OCI-LY7 (cell line): ENCODE data around the gene AGMO. TPM values are rescaled to one million over a fixed set of nuclear protein-coding genes. Genes with fewer than 3 reads are reported as not detected.

Source experiments
- BruUV-seq: library from RNA; stranded (reverse); fragments of 400-500 nt; replicated peaks from 2 replicates; lab custom pipeline; 2021; lab: Mats Ljungman, UMichigan
- CTCF ChIA-PET: fragments of 300-600 bp; sonication (Branson Sonifier 250); formaldehyde crosslinking; loops from one replicate; lab custom pipeline; 2022; ENCODE audit warnings: antibody characterized with exemption; ENCODE audit not compliant: unreplicated experiment; lab: Charles Lee
- POLR2A ChIA-PET: fragments of 300-600 bp; sonication (Branson Sonifier 250); formaldehyde crosslinking; loops from one replicate; lab custom pipeline; 2022; ENCODE audit warnings: antibody characterized with exemption; lab: Charles Lee
- DNase-seq: peaks from one replicate; pipeline ENCODE4 v3.0.0-alpha.2; 2015; ENCODE audit warnings: low spot score
- H2AFZ ChIP-seq: fragments of 200-600 bp; sonication (generic), shearing (Covaris generic); 2 replicates; pipeline ENCODE4 v1.6.1; 2014; ENCODE audit warnings: mild to moderate bottlenecking, antibody characterized with exemption, low read length, moderate library complexity
- H3K27ac ChIP-seq: fragments of 200-600 bp; sonication (generic); 2 replicates; pipeline ENCODE4 v1.5.1; 2014; ENCODE audit warnings: mixed run types, low read depth, mild to moderate bottlenecking, moderate library complexity, low read length, inconsistent platforms; ENCODE audit not compliant: poor library complexity, severe bottlenecking
- H3K36me3 ChIP-seq: fragments of 200-600 bp; sonication (generic); 2 replicates; pipeline ENCODE4 v1.6.1; 2014; ENCODE audit warnings: mild to moderate bottlenecking, antibody characterized with exemption, low read length, moderate library complexity, mixed read lengths; ENCODE audit not compliant: insufficient read depth
- H3K4me1 ChIP-seq: fragments of 200-600 bp; sonication (generic); 2 replicates; pipeline ENCODE4 v1.5.1; 2014; ENCODE audit warnings: mild to moderate bottlenecking, low read length; ENCODE audit not compliant: insufficient read depth, poor library complexity, severe bottlenecking
- H3K4me2 ChIP-seq: fragments of 200-600 bp; sonication (generic); 2 replicates; pipeline ENCODE4 v1.6.1; 2014; ENCODE audit warnings: mild to moderate bottlenecking, low read length
- H3K4me3 ChIP-seq: fragments of 200-600 bp; sonication (generic); 2 replicates; pipeline ENCODE4 v1.5.1; 2014; ENCODE audit warnings: mild to moderate bottlenecking, low read depth, low read length; ENCODE audit not compliant: poor library complexity, severe bottlenecking
- H3K79me2 ChIP-seq: fragments of 200-600 bp; sonication (generic); 2 replicates; pipeline ENCODE4 v1.6.1; 2016; ENCODE audit warnings: low read depth, mild to moderate bottlenecking, low read length, moderate library complexity, mixed read lengths; ENCODE audit not compliant: insufficient read depth
- H3K9me2 ChIP-seq: fragments of 200-600 bp; sonication (generic); 2 replicates; pipeline ENCODE4 v1.6.1; 2016; ENCODE audit warnings: mild to moderate bottlenecking, low read length, mixed read lengths; ENCODE audit not compliant: insufficient read depth
- H3K9me3 ChIP-seq: fragments of 200-600 bp; sonication (generic); 2 replicates; pipeline ENCODE4 v1.6.1; 2014; ENCODE audit warnings: mild to moderate bottlenecking, mixed run types, low read length, mixed read lengths
- H4K20me1 ChIP-seq: fragments of 200-600 bp; sonication (generic); 2 replicates; pipeline ENCODE4 v1.6.1; 2014; ENCODE audit warnings: mild to moderate bottlenecking, antibody characterized with exemption, low read length, moderate library complexity, mixed read lengths; ENCODE audit not compliant: insufficient read depth
- EZH2phosphoT487 ChIP-seq: fragments of 200-600 bp; sonication (generic); IDR thresholded peaks from 2 replicates; pipeline ENCODE4 v1.6.1; 2018; ENCODE audit warnings: low read depth, borderline replicate concordance, mild to moderate bottlenecking, mixed run types, antibody characterized with exemption, low read length, moderate library complexity, mixed read lengths
- intact Hi-C: fragments of 100-400 bp; cut with micrococcal nuclease; formaldehyde crosslinking; loops from one replicate; pipeline ENCODE4 v1.10.0; 2022; ENCODE audit not compliant: unreplicated experiment
- total RNA-seq, 2 experiments: library from RNA; depleted of rRNA in 1 of 2; stranded (reverse); fragments of >200 nt in 1 of 2; shearing (Covaris generic) in 1 of 2; gene quantifications; 2 replicates each; pipeline ENCODE4 v1.2.3, GENCODE V29; 2014 to 2022
- TF ChIP-seq, protein P1 (sequence below): fragments of 200-600 bp; sonication (generic); conservative IDR thresholded peaks from 2 replicates; pipeline ENCODE4 v1.5.1; 2014; ENCODE audit warnings: mild to moderate bottlenecking, antibody characterized with exemption, low read length, moderate library complexity, mixed read lengths

Gene AGMO
- total RNA-seq, 2 experiments from 2014 or later, result not detected

DNA sequence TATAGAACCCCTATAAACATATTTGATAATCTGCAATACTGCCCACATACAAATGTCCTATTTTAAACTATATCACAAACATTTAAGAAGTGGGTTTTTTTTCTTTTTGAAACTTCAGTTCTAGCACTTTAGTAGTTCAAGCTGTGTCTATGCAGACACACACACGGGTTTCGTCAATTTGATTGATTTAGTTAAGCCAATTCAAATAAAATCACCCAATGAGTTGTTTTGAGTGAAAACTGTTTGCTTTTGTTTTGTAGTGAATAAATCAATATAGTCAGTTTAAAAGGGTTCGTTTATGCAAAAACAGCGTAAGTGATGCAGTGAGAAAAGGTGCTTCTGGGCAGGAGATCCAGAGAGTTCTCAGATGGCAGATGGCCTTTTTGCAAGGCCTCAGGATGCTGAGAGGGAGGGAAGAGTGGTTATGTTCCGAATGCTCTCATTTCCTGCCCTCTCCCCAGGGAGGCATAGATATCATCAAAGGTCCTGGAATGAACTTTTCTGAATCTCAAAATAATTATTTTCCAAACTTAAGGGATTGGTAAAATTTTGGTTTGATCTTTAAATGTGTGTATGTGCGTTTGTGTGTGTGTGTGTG, 102.7 kb downstream of the AGMO start:
- BruUV-seq, result no TSS peak
- Histone ChIP-seq H3K36me3 (no peaks in the 10 kb centered on the region), H3K27ac (no peak overlapping the region), H2AFZ (no peak overlapping the region), H4K20me1 (no peaks in the 10 kb centered on the region), H3K9me3 (no peaks in the 10 kb centered on the region), H3K79me2 (no peaks in the 10 kb centered on the region), H3K4me1 (no peaks in the 10 kb centered on the region), H3K9me2 (no peaks in the 10 kb centered on the region), H3K4me2 (no peak overlapping the region), H3K4me3 (no peak overlapping the region)
- CTCF ChIA-PET, result no interaction called here
- intact Hi-C loops, result no loop called here
- DNase-seq, result no peak
- no peak for TF ChIP-seq EZH2phosphoT487
- TF ChIP-seq, protein P1, sequence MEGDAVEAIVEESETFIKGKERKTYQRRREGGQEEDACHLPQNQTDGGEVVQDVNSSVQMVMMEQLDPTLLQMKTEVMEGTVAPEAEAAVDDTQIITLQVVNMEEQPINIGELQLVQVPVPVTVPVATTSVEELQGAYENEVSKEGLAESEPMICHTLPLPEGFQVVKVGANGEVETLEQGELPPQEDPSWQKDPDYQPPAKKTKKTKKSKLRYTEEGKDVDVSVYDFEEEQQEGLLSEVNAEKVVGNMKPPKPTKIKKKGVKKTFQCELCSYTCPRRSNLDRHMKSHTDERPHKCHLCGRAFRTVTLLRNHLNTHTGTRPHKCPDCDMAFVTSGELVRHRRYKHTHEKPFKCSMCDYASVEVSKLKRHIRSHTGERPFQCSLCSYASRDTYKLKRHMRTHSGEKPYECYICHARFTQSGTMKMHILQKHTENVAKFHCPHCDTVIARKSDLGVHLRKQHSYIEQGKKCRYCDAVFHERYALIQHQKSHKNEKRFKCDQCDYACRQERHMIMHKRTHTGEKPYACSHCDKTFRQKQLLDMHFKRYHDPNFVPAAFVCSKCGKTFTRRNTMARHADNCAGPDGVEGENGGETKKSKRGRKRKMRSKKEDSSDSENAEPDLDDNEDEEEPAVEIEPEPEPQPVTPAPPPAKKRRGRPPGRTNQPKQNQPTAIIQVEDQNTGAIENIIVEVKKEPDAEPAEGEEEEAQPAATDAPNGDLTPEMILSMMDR, result no peak
- POLR2A ChIA-PET, result no interaction called here

DNA sequence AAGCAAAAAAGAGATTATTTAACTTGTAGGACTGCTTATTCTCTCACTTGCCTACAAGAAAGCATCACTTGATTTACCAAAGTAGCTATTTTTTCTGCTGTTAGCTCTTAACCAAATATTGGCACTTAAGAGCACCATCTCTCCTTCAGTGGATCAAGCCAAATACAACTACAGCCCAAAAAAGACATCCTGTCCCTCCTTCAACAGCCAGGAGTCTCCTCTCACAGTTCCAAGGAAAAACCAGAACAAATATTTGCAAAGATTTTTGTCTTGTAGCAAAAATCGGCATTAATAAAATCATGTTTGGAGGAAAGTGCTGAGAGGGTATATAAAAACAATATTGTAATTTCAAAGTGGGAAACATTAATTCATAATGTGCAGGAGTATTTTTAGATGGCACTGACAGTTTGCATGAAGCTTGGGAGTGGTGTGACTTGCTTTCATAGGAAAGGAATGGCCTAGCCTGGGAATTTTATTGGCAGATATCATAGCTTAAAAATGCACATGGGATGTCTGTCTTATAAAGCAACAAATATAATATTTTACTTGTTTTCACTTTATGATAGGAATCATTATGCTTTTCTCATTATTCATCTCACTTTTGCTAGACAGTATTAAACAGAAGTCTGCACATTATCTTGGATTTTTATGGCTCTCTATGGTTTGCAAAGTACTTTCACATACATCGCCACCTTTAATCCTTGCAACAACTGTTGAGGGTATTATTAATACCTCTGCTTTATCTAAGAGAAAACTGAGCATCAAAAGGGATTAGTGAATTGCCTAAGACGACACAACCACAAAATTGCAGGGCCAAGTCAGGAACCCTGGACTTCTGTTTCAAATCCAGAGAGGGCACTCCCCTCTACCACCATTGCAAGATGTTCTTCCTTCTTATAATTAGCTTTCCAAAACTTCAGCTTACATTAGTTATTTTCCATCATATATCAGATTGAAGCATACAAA, 103.5 kb downstream of the AGMO start:
- intact Hi-C loops, result no loop called here
- no peaks in the 10 kb centered on the region for H3K9me3 ChIP-seq
- no TSS peak for BruUV-seq

More for the DNA sequence above, 103.5 kb downstream of the AGMO start:
- POLR2A ChIA-PET, result interaction anchor here (0.6 kb wide), 1 partner anchor 566 kb away, joined by 3 read pairs; no protein-coding TSS in a partner anchor
- H4K20me1 ChIP-seq, result no peaks in the 10 kb centered on the region
- no peaks in the 10 kb centered on the region for H3K4me1 ChIP-seq
- no peaks in the 10 kb centered on the region for H3K79me2 ChIP-seq
- H3K4me3 ChIP-seq, result no peak overlapping the region
- DNase-seq, result no peak
- no peak overlapping the region for H3K4me2 ChIP-seq
- H3K27ac ChIP-seq, result no peak overlapping the region
- no peaks in the 10 kb centered on the region for H3K36me3 ChIP-seq
- H2AFZ ChIP-seq, result no peak overlapping the region
- no peak for TF ChIP-seq EZH2phosphoT487
- TF ChIP-seq, protein P1, result no peak
- H3K9me2 ChIP-seq, result no peaks in the 10 kb centered on the region
- CTCF ChIA-PET, result no interaction called here
